ENCODE data around the gene CXCL8.

GRCh38 chr4:73693811-73694210, 46.6 kb upstream of the CXCL8 start:
- TF ChIP-seq POLR2A (IDR thresholded peaks at IDR 0.05; ENCODE audit: low read depth, low read length) (no peak), POLR2AphosphoS5 (IDR thresholded peaks at IDR 0.05; ENCODE audit: low read depth, low read length) (no peak), SPI1 (IDR thresholded peaks at IDR 0.05; ENCODE audit: low read depth, low read length) (no peak)
